ENCODE measurements around the gene SOCS3.
"Not testable (repeated sequence)": the region's sequence is repeated elsewhere in the genome, so short reads cannot be mapped to it uniquely, and the experiment has no call there.

Gene SOCS3

DNA sequence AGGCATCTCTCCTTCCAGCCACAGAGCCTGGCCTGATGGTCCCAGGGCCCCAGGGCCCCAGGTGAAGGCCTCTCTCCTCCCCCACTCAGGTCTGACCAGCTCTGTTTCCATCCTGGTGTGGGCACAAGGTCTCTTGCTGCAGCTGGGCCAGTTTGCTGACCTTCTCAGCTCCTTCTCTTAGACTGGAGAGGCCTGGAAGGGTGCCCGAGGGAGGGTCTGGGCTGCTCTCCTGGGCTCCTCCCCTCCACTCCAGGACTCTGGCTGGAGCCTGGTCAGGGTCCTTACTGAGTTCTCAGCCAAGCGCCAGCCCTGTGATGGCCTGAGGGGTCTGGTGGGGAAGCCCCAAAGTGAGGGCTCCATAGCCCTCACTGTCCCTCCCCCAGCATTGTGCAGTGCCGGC is 12.4 kb downstream of the SOCS3 start:
- no peak for DNase-seq

DNA sequence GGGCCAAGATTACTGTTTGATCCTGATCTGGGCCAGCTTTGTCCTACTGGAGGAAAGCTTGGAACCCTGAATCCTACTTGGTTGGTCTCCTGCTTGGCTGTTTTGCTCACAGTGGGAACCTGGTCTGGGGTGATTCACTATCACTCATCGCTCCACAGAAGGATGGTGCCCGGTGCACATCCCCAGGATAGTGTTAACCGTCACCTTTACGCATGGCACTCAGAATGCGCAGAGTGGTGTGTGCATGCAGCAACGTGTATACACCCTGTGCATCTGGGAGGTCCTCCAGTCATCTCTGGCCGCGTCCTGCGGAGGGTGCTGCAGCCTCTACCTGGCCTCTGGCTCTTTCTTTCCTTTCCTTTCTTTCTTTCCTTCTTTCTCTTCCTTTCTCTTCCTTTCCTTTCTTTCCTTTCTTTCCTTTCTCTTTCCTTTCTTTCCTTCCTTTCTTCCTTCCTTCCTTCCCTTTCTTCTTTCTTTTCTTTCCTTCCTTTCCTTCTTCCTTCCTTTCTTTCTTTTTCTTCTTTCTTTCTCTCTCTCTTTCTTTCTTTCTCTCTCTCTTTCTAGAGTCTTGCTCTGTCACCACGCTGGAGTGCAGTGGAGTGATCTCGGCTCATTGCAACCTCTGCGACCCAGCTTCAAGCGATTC is 13.1 kb downstream of the SOCS3 start:
- no peak for DNase-seq

DNA sequence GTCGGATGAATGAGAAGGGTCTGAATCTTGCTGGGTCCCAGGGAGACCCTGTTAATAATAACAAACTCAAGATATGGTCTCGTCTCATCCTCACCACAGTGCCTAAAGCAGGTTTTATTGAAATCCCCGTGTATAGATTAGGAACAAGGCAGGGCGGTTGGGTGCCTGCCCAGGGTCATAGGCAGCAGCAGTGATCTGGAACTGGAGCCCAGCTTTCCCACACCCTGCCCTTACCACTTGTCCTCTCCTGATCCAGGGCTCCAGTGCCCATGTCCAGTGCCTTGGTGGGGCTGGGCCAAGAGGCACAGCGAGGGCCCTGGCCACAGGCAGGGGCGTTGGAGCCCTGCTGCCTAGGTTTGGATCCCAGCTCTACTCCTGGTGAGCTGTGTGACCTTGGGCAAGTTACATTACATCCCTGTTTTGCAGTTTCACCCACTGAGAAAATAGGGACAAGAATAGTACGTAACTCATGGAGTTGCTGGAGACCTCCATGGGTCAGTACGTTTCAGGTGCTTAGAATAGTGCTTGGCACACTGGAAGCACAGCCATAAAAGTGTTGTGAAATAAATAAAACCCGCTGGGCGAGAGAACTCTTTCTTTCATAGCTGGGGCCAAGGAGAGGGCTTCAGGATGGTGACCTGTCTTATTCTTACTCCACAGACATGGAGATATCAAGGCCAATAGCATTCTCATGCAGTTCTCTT is 13.9 kb downstream of the SOCS3 start:
- DNase-seq, result no peak

DNA sequence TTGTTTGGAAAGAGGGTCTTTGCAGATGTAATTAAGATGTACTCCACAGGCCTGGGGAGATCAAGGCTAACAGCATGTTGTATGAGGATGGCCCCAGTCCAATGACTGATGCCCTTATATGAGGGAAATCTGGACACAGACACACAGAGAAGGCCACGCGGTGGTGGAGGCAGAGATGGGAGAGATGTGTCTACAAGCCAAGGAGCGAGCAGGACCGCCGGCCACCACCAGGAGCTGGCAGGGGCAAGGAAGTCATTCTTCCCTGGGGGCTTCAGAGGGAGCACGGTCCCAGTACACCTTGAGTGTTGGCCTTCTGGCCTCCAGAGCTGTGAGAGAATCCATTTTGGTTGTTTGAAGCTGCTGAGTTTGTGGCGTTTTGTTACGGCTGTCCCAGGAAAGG is 14.7 kb downstream of the SOCS3 start:
- no peak for DNase-seq

DNA sequence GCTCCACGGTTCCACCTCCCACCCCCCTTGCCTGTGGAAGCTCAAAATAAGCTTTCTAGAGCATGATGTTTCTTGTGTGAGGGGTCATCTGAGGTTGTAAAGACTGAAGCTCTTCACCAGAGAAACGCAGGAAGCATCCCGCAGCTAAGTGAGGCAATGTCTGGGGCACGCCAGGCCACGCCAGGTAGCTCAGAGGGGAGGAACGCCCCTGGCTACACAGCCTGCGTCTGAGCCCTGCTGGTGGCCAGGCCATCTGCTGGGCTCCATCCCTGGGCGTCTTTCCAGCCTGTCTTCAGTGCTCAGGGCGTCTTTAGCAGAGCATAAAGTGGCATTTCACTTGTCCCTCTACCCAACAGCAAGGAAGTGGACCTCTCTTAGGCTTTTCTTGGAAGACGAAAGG is 15.2 kb downstream of the SOCS3 start:
- DNase-seq, result no peak

DNA sequence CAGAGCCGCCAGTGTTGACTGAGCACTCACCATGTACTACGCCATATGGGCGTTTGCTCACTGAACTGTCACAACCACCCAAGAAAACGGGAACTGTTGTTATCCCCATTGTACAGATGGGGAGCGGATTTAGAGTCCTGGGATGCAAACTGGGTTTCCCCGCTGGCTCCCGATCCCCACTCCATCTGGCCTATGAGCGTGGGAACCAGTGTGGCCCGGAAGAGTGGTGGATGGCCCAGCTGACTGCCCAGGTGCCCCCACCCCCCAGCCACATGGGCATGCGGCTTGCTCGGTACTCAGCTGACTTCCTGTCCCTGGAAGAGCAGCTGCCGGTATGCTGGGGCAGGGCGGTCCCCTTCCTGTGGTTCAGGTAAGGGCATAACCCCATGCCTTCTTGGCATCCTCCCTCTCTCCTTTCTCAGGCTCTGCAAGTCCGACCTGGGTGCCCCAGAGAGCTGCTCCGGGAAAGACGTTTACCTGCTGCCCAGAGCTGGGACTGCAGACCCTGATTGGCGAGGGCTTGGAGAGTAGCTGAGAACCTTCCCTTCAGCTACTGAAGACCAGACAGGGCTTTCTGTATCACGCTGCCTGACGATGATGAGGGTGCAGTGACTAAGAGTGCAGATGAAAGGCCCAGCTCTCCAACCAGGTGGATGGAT is 16.2 kb downstream of the SOCS3 start:
- peak; percentile 50 to 66 for DNase-seq

DNA sequence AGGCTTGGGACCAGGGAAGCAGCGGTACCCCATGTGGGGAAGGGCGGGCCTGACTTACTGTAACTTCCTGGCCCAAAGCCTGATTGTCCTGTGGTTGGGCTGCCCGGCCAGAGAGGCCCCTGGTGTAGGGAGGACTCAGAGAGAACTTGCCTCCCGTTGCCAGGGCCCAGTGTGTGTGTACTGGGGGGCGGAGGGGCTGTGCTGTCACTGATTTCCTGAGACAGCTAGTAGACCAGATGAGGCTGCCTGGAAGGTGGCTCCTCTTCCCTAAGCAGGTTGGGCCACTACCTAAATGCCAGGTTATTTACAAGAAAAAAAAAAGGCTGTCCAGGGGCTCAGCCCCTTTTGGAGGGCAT is 16.7 kb downstream of the SOCS3 start:
- peak; percentile 50 to 66 for DNase-seq

DNA sequence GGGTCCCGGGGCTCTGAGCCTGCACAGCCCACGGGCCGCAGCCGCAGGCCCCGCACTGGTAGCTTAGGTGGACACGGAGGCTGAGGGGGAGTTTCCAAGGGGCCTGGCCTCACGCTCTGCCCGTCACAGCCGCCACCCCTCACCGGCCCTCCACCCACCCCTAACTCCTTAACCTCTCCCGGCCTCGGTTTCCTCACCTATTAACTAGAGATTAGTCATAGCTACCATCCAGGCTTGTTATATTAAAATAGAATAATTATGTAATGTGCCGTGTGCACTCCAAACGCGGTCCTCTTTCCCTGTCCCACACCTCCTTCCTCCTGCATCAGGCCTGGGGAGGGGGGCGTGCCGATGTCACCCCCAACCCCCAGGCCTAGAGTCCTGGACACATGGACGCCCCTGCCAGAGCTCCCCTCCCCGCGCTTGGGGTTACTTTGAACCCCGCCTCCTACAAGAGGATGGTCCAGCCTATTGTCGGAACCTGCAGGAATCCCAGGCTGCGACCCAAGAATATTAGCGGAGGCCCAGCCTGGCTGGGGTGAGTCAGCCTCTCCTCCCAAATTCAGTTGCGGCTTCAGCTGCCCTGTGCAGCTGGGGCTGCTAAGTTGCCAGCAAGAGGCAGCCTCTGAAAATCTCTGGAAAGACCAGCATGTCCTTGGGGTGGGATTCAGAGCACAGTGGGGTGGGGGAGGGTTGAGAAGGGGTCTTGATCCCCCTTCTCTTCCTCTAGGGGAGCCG is 17.3 kb downstream of the SOCS3 start:
- peak; percentile 46 to 62 for DNase-seq

DNA sequence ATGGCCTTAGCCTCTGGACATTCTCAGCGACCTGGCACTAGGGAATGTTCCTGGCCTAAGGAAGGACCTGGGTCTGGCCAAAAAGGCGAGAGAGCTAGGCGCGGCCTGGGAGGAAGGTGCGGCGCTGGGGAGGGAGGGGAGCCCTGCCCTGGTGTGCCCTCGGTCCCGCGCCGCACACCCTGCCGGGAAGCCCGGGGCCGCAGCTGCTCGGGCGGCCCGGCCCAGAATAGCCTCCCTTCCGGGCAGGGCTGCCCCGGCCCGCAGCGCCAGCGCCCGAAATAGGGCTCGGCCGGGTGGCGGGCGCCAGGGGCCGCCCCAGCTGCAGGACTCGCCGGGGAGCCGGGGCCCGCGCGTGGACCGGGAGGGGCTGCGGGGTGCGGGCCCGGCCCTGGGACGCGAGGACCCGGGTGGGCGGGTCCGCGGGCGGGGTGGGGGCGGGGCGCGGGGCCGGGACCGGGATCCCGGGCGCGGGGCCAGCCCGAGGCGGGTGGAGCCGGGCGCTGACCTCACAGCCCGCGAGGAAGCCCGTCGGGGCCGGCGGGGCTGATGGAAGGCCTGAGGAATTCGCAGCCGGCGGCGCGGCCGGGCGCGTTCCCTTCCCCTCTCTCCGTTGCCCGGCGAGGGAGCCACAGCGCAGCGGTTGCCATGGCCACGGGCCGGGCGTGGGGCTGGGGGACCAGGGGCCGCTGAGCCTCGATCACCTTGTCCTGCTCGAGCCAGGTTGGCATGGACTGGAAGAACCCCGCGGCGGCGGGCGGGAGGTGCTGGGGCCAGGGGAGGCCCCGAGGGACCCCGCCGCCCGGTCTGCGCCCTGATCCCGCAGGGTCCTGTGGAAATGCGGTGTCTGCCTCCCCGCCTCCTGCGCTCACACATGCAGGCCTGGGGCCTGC is 18.1 kb downstream of the SOCS3 start:
- DNase-seq, result no peak

DNA sequence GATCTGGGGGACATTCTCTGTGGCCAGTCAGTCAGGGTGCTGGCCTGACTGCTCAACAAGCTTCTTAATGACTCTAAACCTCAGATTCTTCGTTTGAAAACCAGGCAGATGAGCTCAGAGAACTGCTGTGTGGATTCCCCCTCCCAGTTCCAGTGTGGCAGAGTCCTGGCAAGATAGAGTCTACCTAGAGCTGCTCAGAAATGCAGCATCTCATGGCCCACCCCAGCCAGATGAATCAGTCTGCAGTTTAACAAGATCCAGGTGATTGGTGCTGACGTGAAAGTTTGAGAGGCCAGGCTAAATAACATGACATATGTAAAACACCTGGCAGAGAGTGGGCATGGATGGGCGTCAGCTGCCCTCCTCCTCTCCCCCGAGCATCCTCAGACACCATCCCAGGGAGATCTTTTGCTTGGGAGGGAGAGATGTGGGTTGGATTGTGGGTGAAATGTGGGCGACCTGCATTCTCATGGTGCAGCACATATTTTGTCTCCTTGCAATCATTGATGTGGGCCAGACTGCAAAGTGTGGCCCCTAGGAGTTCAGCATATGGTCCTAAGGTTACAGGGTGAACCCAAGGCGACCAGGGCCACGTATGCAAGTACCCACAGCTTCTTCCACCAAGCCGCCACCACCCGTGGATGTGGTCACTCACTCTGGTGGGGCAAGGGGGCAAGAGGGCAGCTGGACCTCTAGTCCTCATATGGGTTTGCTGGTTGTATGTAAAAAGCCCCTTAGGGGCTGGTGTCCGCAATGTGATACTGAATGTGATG is 19.5 kb downstream of the SOCS3 start:
- DNase-seq, result no peak

DNA sequence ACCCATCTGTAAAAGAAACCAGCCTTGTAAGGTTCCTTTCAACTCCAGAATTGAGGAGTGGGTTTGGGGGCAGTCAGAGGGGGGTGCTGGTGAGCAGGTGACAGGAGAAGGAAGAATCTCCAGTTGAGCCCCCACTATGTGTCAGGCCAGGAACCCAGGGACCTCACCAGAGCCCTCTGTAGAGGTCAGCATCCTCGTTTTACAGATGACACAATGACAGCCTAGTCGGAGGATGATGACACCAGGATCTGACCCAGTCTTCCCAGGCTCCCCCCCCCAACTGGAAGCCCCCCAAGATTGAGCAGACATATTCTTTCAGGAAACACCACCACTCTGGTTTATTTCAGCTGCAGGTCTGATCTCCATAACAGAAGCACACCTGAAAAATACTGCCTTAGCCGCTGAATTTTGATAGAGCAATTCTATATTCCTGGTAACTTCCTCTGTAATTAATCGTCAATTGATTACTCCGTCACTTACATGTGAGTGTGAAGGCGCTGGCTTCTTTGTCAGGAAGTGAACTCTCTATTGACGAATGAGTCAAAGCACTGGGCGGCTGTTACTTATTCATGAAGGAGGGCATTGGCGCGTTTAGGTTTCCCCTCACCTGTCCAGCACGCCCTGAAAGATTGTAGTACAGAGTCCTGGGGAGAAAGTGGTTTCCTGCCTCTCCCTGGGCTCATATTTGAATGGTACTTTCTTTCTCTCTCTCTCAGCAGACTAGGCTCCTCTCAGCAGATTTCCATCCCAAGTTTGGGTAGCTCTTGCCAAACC is 21.2 kb downstream of the SOCS3 start:
- no peak for DNase-seq

DNA sequence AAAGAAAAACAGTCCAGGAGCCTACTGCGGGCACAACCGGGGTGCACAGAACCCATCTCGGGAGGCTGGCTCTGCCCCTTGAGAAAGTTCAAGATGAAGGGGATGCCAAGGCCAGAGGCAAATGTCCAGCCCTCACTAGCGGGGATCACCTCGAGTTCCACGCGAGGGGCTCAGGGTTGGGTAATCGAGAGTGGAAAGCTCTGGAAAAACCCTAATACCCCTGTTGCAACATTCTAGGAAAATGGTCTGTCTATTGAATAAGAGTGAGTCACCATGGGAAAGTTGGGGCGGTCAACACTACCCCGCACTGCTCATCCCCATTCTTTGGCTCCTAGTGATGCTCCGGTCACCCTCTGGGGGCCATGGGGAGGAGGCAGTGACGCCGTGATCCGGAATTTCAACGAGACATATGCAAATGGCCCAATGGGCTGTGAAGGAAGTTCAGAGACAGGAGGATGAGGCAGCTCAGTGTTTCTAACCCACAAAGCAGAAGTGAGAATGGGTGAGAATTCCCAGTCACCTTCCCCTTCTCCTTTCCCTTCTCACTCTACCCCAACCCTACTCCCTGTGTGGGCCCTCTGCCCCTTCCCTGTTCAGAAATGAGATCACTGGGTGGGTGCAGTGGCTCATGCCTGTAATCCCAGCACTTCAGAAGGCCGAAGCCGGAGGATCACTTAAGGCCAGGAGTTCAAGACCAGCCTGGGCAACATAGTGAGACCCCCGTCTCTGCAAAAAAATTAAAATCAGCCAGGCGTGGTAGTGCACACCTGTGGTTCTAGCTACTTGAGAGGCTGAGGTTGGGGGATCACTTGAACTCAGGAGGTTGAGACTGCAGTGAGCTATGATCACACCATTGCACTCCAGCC is 22.4 kb downstream of the SOCS3 start:
- DNase-seq, result peak; percentile 65 to 74

DNA sequence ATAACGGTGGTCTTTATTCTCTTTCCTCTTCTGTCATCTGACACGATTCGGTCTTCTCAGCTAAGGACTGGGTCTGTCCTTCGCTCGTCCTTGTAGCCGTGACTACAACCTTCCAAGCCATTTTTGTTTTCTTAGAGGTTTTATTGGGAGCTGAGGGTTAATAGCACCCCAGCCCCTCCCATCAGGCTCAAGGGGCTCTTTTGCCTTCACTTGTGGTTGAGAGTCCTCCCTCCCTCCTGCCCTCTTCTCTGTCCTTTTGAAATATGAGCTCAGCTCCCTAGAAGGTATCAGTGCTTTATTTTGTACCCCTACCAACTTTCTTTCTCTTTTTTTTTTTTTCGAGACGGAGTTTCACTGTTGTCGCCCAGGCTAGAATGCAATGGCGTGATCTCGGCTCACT is 24.7 kb downstream of the SOCS3 start:
- no peak for DNase-seq

DNA sequence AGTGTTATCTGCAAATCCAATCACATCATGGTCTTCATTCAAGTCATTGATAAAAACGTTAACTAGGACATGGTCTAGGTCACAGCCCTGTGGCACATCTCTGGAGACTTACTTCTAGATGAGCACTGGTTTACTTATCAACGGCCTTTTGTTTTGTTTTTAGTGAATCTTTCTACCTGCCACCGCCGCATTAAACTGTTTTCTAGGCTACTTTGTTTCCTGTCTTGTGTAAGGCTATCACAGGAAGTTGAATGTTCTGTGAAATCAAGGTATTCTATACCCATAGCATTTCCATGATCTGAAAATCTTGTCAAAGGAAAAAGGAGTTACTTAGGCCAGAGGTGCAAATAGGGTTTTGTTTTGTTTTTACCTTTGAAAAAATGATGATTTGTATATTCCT is 26.9 kb downstream of the SOCS3 start:
- no peak for DNase-seq

DNA sequence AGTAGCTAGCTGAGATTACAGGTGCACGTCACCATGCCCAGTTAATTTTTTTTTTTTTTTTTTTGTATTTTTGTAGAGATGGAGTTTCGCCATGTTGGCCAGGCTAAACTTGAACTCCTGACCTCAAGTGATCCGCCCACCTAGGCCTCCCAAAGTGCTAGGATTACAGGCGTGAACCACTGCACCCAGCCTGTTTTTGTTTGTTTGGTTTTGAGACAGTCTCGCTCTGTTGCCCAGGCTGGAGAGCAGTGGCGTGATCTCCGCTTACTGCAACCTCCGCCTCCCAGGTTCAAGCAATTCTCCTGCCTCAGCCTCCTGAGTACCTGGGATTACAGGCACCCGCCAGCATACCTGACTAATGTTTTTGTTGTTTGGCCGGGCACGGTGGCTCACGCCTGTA is 28.5 kb downstream of the SOCS3 start:
- not testable (repeated sequence) for DNase-seq

DNA sequence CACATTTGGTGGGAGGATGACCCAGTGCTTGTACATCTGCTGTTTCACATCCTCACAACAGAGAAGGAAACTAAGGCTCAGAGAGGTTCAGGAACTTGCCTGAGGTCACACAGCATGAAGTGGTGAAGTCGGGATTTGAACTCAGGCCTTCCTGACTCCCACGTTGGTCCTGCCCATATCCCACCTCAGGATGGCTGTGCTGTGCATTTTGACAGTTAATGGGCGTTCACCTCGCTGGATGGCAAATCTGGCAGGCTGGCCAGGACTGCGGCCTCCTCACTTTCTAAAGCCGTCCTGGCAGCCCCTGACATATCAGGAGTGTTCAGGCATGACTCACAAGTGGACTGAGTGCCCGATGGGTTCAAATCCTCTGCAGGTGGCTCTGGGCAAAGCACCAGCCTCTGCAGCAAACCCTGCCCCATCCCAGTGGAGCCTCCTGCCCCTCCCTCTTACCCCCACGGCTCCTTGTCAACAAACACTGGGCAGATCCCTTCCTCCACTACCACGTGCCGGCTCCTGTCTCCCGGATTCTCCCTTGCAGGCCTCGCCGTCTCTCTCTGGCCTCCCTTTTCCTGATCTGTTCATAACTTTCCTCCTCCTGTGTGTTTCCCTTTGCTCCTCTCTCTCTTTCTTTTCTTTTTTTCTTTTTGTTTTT is 29.2 kb downstream of the SOCS3 start:
- no peak for DNase-seq

DNA sequence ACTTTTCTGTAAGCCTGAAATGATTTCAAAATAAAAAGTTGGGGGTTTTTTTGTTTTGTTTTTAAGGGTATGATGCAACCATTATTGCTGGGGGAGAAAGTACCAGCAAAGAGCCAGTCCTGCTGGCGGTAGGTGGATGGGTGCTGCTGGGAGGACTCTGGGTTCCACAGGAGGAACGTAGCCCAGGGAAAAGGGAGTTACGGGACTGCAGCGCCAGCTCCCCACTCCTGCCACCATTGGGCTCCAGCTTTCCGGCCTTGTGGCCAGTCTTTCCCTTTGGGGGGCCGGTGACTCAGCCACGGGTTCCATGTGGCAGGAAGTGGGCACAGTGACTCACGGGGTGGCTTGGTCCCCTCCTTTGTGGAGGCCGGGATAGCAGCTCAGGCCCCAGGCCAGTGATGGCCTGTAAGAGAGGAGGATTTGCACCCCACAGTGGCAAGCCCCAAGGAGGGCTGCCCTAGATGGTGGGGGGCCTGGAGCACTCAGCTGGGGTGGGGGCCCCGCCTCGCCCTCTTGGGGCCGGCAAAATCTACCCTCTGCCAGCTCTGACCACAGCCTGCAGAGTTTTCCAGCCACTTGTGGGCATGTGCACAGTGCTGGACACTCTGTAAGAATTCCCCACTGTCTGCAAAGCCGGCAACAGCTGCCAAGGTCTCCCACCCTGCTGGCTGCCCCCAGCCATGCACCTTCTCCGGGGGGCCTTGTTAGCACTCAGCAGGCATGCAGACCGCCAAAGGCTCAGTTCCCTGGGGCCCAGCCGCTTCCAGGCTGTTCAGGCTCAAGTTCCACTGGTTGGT is 30.4 kb downstream of the SOCS3 start:
- peak; percentile 76 to 77 for DNase-seq

DNA sequence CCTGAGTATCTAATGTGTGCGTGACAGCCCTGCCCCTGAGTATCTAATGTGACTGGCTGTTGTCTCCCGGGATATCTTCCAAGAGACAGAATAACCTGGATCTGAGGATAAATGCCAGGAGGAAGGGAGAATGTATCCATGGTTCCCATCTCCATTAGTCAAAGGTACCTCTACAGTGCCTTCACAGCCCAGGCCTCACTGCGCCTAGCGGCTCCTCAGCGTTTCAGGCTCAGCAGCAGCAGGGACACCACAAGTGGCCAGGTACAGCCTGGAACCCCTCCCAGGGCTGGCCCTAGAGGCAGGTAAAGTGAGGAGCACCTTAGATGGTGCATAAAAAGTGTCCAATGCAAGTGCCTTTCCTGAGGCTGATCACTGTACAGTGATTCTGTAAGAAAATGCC is 32.0 kb downstream of the SOCS3 start:
- no peak for DNase-seq

All from Kasumi-1 (cell line).